HepG2 (cell line): ENCODE results near the gene CCNT2. TPM values are rescaled to one million over a fixed set of nuclear protein-coding genes. Genes with fewer than 3 reads are reported as not detected.

Source experiments
- ATAC-seq: fragments of 200-7000 bp; cut with Tn5 transposase; 3 replicates; pipeline ENCODE4 v1.9.1; 2020; ENCODE audit warnings: mild to moderate bottlenecking, moderate library complexity
- BruUV-seq: library from RNA; stranded (reverse); fragments of 400-500 nt; replicated peaks from 2 replicates; lab custom pipeline; 2021; lab: Mats Ljungman, UMichigan
- CTCF ChIA-PET: fragments of 300-600 bp; formaldehyde crosslinking; extraction: SDS; loops from one replicate; lab custom pipeline; 2021; ENCODE audit warnings: low total read pairs, inconsistent platforms, low intra/inter-chr PET ratio; lab: Yijun Ruan, JAX
- POLR2A ChIA-PET: fragments of 350-600 bp; sonication (Branson Sonifier 250); formaldehyde crosslinking; loops from one replicate; lab custom pipeline; 2020; ENCODE audit warnings: antibody characterized with exemption, inconsistent platforms; lab: Yijun Ruan, JAX
- DNase-seq: peaks from one replicate; pipeline ENCODE4 v3.0.0-alpha.2; 2015; ENCODE audit warnings: low spot score
- FAIRE-seq: peaks from 3 replicates; lab custom pipeline; 2011; peaks lifted over from hg19 to GRCh38; lab: Jason Lieb, UNC
- H2AFZ ChIP-seq: one replicate; pipeline ENCODE4 v1.6.1; 2011; ENCODE audit warnings: low read length, inconsistent platforms
- H3K27ac ChIP-seq: fragments of 300-600 bp; 3 replicates; pipeline ENCODE4 v1.8.0; 2011; ENCODE audit warnings: mixed run types, mild to moderate bottlenecking, mixed read lengths, low read length, inconsistent platforms; ENCODE audit not compliant: insufficient read depth; ENCODE audit errors: extremely low read length
- H3K27me3 ChIP-seq, 2 experiments: fragments of 200-600 bp in 1 of 2; 2 replicates in 1 of 2; 3 replicates in 1 of 2; pipeline versions ENCODE4 v1.6.0 to v1.8.0; 2011; ENCODE audit warnings: low read length in 2 of 2, mild to moderate bottlenecking in 2 of 2, moderate library complexity in 2 of 2, inconsistent platforms in 1 of 2; ENCODE audit not compliant: insufficient read depth in 2 of 2, control insufficient read depth in 1 of 2
- H3K36me3 ChIP-seq, 2 experiments: fragments of 200-600 bp in 1 of 2; replicated peaks in 1 of 2; 2 replicates in 1 of 2; 3 replicates in 1 of 2; pipeline versions ENCODE4 v1.5.1 to v1.8.0; 2011; ENCODE audit warnings: low read length in 2 of 2, inconsistent platforms in 1 of 2; ENCODE audit not compliant: insufficient read depth in 2 of 2, control insufficient read depth in 1 of 2
- H3K4me1 ChIP-seq: 2 replicates; pipeline ENCODE4 v1.5.1; 2012; ENCODE audit warnings: low read length, inconsistent platforms; ENCODE audit not compliant: insufficient read depth
- H3K4me2 ChIP-seq: 2 replicates; pipeline ENCODE4 v1.6.0; 2011; ENCODE audit warnings: low read depth, low read length, inconsistent platforms
- H3K4me3 ChIP-seq, 3 experiments: fragments of 200-600 bp in 1 of 3; sonication (generic), shearing (Covaris generic) in 1 of 3; replicated peaks in 1 of 3; 2 replicates each; pipeline ENCODE4 v1.5.1; 2011 to 2016; ENCODE audit warnings: low read length in 3 of 3, inconsistent platforms in 2 of 3, low read depth in 2 of 3, mild to moderate bottlenecking in 2 of 3, control low read depth in 1 of 3, mixed read lengths in 1 of 3; ENCODE audit not compliant: insufficient read depth in 1 of 3
- H3K79me2 ChIP-seq: one replicate; pipeline ENCODE4 v1.6.1; 2011; ENCODE audit warnings: low read length, inconsistent platforms; ENCODE audit not compliant: insufficient read depth
- H3K9ac ChIP-seq: 2 replicates; pipeline ENCODE4 v1.6.0; 2011; ENCODE audit warnings: mild to moderate bottlenecking, low read depth, low read length, inconsistent platforms; ENCODE audit not compliant: insufficient read depth
- H3K9me3 ChIP-seq: 2 replicates; pipeline ENCODE4 v1.5.1; 2012; ENCODE audit warnings: mild to moderate bottlenecking, low read length
- H4K20me1 ChIP-seq: 2 replicates; pipeline ENCODE4 v1.6.0; 2011; ENCODE audit warnings: inconsistent platforms, mild to moderate bottlenecking, low read length, moderate library complexity; ENCODE audit not compliant: insufficient read depth
- GATA4 ChIP-seq: sonication (generic); IDR thresholded peaks from 2 replicates; pipeline ENCODE4 v1.6.1; 2016; ENCODE audit warnings: antibody characterized with exemption, low read depth, borderline replicate concordance
- RFXANK ChIP-seq: IDR thresholded peaks from 2 replicates; pipeline ENCODE4 v1.6.1; 2016
- SIN3B ChIP-seq: fragments of 150-350 bp; IDR thresholded peaks from 2 replicates; pipeline ENCODE4 v1.6.1; 2014; ENCODE audit warnings: low read length
- SIX4 ChIP-seq: sonication (generic); formaldehyde crosslinking; IDR thresholded peaks from 2 replicates; pipeline ENCODE4 v1.4.0; 2020; ENCODE audit warnings: missing genetic modification reagents
- ZBTB1 ChIP-seq: sonication (generic); formaldehyde crosslinking; IDR thresholded peaks from 2 replicates; pipeline ENCODE4 v1.4.0; 2020; ENCODE audit warnings: missing genetic modification reagents, borderline replicate concordance
- ZFP37 ChIP-seq: sonication (generic); formaldehyde crosslinking; IDR thresholded peaks from 2 replicates; pipeline ENCODE4 v1.4.0; 2020; ENCODE audit warnings: missing genetic modification reagents, borderline replicate concordance
- ZNF180 ChIP-seq: sonication (generic); formaldehyde crosslinking; IDR thresholded peaks from 2 replicates; pipeline ENCODE4 v1.4.0; 2020; ENCODE audit warnings: low read depth, missing genetic modification reagents, borderline replicate concordance
- ZNF264 ChIP-seq: sonication (generic); formaldehyde crosslinking; IDR thresholded peaks from 2 replicates; pipeline ENCODE4 v1.4.0; 2020; ENCODE audit warnings: missing genetic modification reagents
- ZNF430 ChIP-seq: sonication (generic); formaldehyde crosslinking; IDR thresholded peaks from 2 replicates; pipeline ENCODE4 v1.9.0; 2021; ENCODE audit warnings: mild to moderate bottlenecking, missing genetic modification reagents
- ZNF557 ChIP-seq: sonication (generic); formaldehyde crosslinking; IDR thresholded peaks from 2 replicates; pipeline ENCODE4 v1.4.0; 2020; ENCODE audit warnings: missing genetic modification reagents
- ZNF598 ChIP-seq: sonication (generic); formaldehyde crosslinking; IDR thresholded peaks from 2 replicates; pipeline ENCODE4 v1.5.1; 2020; ENCODE audit warnings: mild to moderate bottlenecking, missing genetic modification reagents, borderline replicate concordance
- ZNF660 ChIP-seq: sonication (generic); formaldehyde crosslinking; IDR thresholded peaks from 2 replicates; pipeline ENCODE4 v1.5.1; 2020; ENCODE audit warnings: mild to moderate bottlenecking, low read depth, missing genetic modification reagents, borderline replicate concordance
- ZNF777 ChIP-seq: sonication (generic); formaldehyde crosslinking; IDR thresholded peaks from 2 replicates; pipeline ENCODE4 v1.4.0; 2020; ENCODE audit warnings: missing genetic modification reagents
- ZNF841 ChIP-seq: sonication (generic); formaldehyde crosslinking; IDR thresholded peaks from 2 replicates; pipeline ENCODE4 v1.8.1; 2023; ENCODE audit warnings: missing genetic modification reagents, borderline replicate concordance
- WGBS: methylation state at CpG from one replicate; pipeline ENCODE4 v1.1.6; 2017; ENCODE audit warnings: low lambda C conversion rate; 5-methylcytosine and 5-hydroxymethylcytosine counted together
- in situ Hi-C: cut with HindIII; loops from 2 replicates; pipeline ENCODE4 v1.10.0; 2017; ENCODE audit warnings: low pct_unique_long_range_greater_than_20kb; ENCODE audit not compliant: extremely low pct_ligation_motif_present
- intact Hi-C: fragments of 100-400 bp; cut with micrococcal nuclease; formaldehyde crosslinking; loops from one replicate; pipeline ENCODE4 v1.10.0; 2022; ENCODE audit not compliant: unreplicated experiment
- polyA plus RNA-seq, 8 experiments: library from polyadenylated mRNA; depleted of rRNA in 3 of 8; stranded (reverse) in 7 of 8; unstranded in 1 of 8; fragments of >200 nt; fragmentation: Illumina TruSeq in 4 of 8; extraction: Trizol in 4 of 8; gene quantifications; 2 replicates each; pipeline versions ENCODE4 v1.2.1 to v1.2.3, GENCODE V29; 2011 to 2016; ENCODE audit warnings: low read depth in 4 of 8, missing spikeins in 1 of 8, mixed read lengths in 1 of 8; ENCODE audit not compliant: insufficient read depth in 1 of 8
- total RNA-seq, 5 experiments: library from RNA; depleted of rRNA; stranded (reverse); fragments of >200 nt; fragmentation: Illumina TruSeq; extraction: Trizol; gene quantifications; 2 replicates each; pipeline ENCODE4 v1.2.3, GENCODE V29; 2016; ENCODE audit warnings: low read depth in 1 of 5

The CCNT2 gene
- total and polyA plus RNA-seq, 2 of the 13 experiments (the other 11 are each of a cell fraction or from before 2014, with no cell fraction given) = 22.1 to 34.4 TPM

DNA sequence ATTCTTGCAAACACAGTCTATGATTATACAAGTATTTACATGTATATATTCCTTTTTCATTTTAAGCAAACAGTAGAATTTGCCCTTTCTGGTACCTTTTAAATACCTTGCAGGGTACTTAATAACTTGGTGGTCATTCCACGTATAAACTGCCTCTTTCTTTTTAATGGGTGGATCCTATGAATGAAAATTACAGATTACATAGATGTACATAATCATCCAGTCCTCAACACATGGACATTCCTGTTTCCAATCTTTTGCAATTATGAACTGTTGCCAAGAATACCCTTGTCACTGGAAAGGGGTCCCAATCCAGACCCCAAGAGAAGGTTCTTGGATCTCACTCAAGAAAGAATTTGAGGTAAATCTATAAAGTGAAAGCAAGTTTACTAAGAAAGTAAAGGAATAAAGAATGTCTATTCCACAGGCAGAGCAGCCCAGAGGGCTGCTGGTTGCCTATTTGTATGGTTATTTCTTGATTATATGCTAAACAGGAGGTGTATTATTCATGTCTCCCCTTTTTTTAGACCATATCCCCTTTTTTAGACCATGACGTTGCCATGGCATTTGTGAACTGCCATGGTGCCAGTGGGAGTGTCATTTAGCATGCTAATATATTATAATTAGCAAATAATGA is 7.7 kb upstream of the CCNT2 start:
- BruUV-seq = no TSS peak
- H3K79me2 ChIP-seq = no peaks in the 10 kb centered on the region
- ChIA-PET POLR2A (no interaction called here), CTCF (no interaction called here)
- H3K4me1 ChIP-seq = no peaks in the 10 kb centered on the region
- no peak overlapping the region for H3K4me3 ChIP-seq
- no peak overlapping the region for H3K27ac ChIP-seq
- H2AFZ ChIP-seq = no peak overlapping the region
- intact Hi-C loops = loop anchor here (10.0 kb wide), 2 partner anchors 144 to 796 kb away; partner anchors contain the start of gene RAB3GAP1
- WGBS = 55% methylated on average over 2 of the region's 2 CpGs
- no peaks in the 10 kb centered on the region for H3K9me3 ChIP-seq
- FAIRE-seq (no peak), DNase-seq (no peak), ATAC-seq (no peak)
- in situ Hi-C loops = no loop called here
- H3K9ac ChIP-seq = no peak overlapping the region
- H3K36me3 ChIP-seq = no peaks in the 10 kb centered on the region
- no peaks in the 10 kb centered on the region for H4K20me1 ChIP-seq
- no peak for TF ChIP-seq ZNF557 (CRISPR knock-in tag)
- no peak for TF ChIP-seq ZNF841
- no peak for TF ChIP-seq ZNF660
- TF ChIP-seq SIN3B = no peak
- no peak for TF ChIP-seq ZNF430 (CRISPR knock-in tag)
- TF ChIP-seq ZNF264 (CRISPR knock-in tag) = no peak
- no peak for TF ChIP-seq ZNF180 (CRISPR knock-in tag)
- TF ChIP-seq ZBTB1 = no peak
- no peaks in the 10 kb centered on the region for H3K27me3 ChIP-seq
- H3K4me2 ChIP-seq = no peak overlapping the region

- no TSS peak for BruUV-seq
- CTCF ChIA-PET = no interaction called here
- DNase-seq = no peak
- no peaks in the 10 kb centered on the region for H3K27me3 ChIP-seq
- no peak for ATAC-seq
- no peaks in the 10 kb centered on the region for H3K36me3 ChIP-seq
- intact Hi-C loops = loop anchor here (10.0 kb wide), 2 partner anchors 143 to 797 kb away; partner anchors contain the start of gene RAB3GAP1
- H3K27ac ChIP-seq = no peak overlapping the region
- 53% methylated on average over 3 of the region's 3 CpGs for WGBS
- no peaks in the 10 kb centered on the region for H3K9me3 ChIP-seq
- POLR2A ChIA-PET = no interaction called here
- H3K4me1 ChIP-seq = no peaks in the 10 kb centered on the region
- no peak overlapping the region for H3K4me3 ChIP-seq
- H3K4me2 ChIP-seq = no peak overlapping the region
- H2AFZ ChIP-seq = no peak overlapping the region
- H3K9ac ChIP-seq = no peak overlapping the region
- no peaks in the 10 kb centered on the region for H3K79me2 ChIP-seq
- no peak for TF ChIP-seq ZNF777
- no peak for TF ChIP-seq SIX4 (CRISPR knock-in tag)
- no peak for TF ChIP-seq GATA4
- TF ChIP-seq ZFP37 (CRISPR knock-in tag) = no peak
- TF ChIP-seq ZNF598 (CRISPR knock-in tag) = no peak
- TF ChIP-seq RFXANK (CRISPR knock-in tag) = no peak
- TF ChIP-seq, all 625 proteins: peak for 0
- in situ Hi-C loops = no loop called here
- FAIRE-seq = no peak
- H4K20me1 ChIP-seq = no peaks in the 10 kb centered on the region
Observed at GRCh38 chr2:134911400-134911785, 7.2 kb upstream of the CCNT2 start.
